ENCODE measurements around the gene PIAS3. TPM values are rescaled to one million over a fixed set of nuclear protein-coding genes. Genes with fewer than 3 reads are reported as not detected.

Gene PIAS3
- total RNA-seq, 1 donor from 2014 or later: 13.3 TPM

DNA sequence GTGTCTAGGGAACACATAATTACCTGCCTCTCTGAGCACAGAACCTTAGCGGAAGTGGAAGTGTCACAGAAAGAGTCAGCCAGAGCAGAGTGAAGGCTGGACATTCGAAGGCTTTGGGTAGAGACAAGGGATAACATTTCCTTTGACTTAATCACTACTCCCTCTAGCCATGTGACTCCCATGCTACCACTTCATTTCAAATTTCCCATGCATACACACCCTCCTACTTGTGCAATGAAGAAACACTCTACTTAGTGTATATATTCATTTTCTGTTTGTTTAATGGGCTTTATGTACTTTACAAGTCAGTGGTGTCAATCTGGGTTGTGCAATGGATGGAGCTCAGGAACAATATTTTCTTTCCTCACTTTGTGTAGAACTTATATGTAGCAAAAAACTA, 19.8 kb upstream of the PIAS3 start:
- intact Hi-C loops (cut with micrococcal nuclease): no loop called here
- DNase-seq (no peak), ATAC-seq (no peak)

- ATAC-seq (no peak), DNase-seq (no peak)
- intact Hi-C loops (cut with micrococcal nuclease): no loop called here
Observed at GRCh38 chr1:145877923-145878486, 19.1 kb upstream of the PIAS3 start.

- intact Hi-C loops (cut with micrococcal nuclease): no loop called here
Observed at GRCh38 chr1:145874646-145875045, 15.8 kb upstream of the PIAS3 start.

DNA sequence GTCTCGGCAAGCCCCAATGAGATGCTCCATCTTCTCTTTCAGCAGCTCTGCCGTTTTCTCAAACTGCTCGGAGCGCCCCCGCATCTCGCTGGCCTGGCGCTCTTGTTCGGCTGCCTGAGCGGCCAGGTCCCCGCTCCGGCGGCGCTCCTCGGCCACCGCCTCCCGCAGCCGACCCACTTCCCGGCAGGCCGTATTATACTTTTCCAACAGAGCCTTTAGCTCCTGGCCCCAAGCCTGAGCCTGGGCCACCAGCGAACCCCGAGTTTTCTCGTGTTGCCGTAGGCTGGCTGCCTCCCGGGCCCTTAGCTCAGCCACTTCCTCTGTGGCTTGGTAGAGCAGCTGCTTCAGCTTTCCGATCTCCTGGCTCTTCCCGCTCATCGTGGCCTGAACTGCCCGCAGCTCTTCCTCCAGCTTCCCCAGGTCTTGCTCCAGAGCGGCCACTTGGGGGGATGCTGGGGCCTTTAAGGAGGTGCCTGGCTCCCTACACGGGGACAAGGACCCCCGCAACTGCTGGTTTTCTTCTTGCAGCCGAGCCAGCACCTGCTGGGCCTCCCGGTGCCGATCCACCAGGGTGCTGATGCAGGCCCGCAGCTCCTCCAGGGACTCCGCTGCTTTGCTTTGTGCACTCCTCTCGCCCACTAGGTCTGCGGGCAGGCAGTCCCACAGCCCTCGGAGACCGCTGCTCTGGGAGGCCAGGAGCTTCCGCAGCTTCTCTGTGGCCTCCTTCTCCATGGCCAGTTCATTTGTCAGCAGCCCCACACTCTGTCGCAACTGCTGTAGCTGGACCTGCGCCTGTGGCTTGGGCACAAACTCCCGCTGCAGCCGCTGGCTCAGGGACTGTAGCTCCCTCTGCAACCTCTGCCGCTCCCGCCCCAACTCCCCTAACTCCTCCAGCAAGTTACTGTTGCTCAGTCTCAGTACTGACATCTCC, 13.4 kb upstream of the PIAS3 start:
- DNase-seq (peak; percentile 78), ATAC-seq (peak; percentile 92)
- intact Hi-C loops (cut with micrococcal nuclease): no loop called here

More at GRCh38 chr1:145874646-145875045, 15.8 kb upstream of the PIAS3 start:
- no peak for DNase-seq
- no peak for ATAC-seq

DNA sequence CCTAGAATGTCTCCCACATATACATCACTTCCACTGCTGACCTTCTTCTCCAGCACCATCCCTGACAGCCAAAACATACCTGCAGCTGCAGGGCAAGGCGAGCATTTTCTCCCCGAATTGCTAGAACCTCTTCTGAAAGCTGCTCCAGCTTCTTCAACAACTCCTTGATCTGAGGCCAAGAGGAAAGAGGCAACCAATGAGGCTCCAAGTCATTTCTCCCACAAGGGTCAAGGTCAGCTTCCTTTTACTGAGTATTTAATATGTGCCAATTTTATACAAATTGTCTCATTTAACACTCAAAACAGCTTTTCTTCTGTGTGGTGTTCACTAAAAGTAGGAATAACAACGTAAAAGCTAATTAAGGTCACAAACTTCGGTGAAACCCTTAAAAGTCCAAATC, 9.4 kb upstream of the PIAS3 start:
- DNase-seq (no peak), ATAC-seq (no peak)
- intact Hi-C loops (cut with micrococcal nuclease): no loop called here

DNA sequence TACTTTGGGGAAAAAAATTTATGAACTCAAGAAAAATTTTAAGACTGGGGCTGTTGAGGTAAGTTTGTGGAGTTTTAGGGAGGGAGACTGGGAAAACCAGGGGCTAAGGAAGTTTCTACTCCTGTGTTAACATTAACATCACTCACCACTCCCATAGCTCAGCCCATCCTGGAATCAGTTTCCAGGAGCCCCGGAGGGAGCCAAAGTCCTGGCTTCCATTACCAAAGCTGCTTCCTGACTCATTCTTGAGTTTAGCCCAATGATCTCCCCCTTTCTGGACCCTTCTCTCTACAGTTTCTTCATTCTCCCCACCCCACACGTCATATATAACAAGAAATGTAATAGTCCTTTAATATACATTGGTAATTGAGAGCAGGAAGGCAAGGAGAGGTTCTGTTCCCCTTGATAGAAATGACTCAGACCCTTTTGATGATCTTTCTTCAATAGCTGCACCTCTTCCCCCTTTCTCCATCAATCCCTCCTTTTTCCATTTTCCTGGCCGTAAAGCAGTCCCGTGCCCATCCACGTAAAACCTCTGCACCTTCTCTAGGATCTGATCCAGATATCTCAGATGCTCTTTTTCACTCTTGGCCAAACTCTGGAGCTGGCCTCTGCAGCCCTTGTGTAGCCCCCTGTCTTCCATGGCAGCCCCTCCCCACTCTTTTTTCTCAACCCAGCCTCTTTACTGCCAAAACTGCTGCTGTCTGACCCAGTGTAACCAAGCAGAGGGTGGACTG, 4.6 kb upstream of the PIAS3 start:
- ATAC-seq: no peak
- DNase-seq: peak; percentile 34
- intact Hi-C loops (cut with micrococcal nuclease): no loop called here

DNA sequence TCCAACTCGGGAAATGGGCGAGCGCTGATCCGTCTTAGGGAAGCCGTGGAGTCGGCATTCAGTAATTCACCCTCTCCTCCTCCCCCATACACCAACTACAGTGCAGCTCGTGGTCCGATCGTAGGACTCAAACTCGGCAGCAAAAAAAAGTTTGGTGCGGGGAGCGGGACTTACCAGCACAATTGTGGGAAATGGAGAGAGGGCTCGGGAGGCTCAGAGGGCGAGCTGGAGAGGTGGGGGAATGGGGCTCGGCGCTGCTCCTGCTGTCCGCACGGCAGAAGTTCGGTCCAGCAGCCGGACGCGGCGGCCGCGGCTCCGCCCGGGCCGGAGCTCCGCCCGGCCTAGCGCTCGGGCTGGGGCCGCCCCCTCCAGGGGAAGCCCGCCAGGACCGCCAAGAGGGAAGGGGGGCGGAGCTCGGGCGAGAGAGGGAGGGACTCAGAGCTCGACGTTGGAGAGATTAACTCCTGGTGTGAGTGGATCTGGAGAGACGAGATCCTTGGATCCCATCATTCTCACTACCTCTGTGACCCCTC, 676 bp upstream of the PIAS3 start:
- ATAC-seq: peak; percentile 90
- peak; percentile 95 for DNase-seq
- intact Hi-C loops (cut with micrococcal nuclease): no loop called here

DNA sequence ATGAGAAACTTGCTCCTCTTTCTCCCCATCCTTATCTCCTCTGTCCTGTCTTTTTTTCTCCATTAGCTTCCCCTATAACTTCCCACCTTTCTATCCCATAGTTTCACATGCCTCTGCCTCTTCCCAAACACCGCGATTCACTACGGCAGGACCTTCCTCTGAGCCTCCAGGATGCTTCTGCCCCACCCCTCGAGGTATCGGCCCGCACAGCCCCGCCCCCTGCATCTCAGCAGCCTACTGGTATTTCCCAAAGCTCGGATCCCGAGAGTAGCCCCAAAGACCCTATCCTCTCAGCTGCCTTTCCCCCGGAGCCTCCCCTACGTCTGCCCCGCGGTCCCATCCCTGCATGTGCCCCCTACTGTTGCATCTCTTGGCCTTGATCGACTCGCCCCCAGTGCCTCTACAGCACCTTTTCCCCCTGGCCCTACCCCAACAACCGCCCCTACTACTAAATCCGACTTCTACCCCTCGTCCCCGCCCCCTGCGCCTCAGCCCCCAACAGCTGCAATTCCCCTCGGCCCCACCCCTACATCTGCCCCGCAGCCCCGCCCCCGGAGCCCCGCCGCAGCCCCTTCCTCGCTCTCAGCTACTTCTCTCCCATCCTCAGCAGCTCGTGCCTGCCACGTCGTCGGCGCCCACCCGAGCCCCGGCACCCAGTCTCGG, 512 bp downstream of the PIAS3 start:
- DNase-seq (peak; percentile 70), ATAC-seq (peak; percentile 31)
- intact Hi-C loops (cut with micrococcal nuclease): no loop called here

GRCh38 chr1:145857170-145857569, 1.7 kb downstream of the PIAS3 start:
- intact Hi-C loops (cut with micrococcal nuclease): no loop called here
- no peak for ATAC-seq
- DNase-seq: no peak

DNA sequence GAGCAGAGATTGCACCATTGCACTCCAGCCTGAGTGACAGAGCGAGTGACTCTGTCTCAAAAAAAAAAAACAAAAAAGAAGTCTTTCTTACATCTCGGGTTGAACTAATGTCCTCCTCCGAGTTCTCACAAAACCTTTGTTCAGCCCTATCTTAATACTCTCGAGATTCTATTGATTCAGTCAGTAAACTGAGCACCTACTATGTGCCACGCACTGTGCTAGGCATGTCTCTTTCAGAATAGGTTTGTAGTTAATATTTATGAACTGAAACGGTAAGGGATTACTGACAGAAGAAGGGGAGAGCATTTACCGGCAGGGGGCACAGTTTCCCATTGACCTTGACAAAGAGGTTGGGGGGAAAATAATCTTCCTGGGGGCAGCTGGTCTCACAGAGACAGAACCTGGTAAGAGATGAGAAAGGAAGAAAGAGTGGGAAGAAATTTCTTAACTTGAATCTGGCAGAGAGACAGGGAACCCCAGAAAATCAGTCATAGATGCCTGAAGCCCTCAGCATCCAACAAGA, 3.4 kb downstream of the PIAS3 start:
- DNase-seq (no peak), ATAC-seq (no peak)
- intact Hi-C loops (cut with micrococcal nuclease): no loop called here

DNA sequence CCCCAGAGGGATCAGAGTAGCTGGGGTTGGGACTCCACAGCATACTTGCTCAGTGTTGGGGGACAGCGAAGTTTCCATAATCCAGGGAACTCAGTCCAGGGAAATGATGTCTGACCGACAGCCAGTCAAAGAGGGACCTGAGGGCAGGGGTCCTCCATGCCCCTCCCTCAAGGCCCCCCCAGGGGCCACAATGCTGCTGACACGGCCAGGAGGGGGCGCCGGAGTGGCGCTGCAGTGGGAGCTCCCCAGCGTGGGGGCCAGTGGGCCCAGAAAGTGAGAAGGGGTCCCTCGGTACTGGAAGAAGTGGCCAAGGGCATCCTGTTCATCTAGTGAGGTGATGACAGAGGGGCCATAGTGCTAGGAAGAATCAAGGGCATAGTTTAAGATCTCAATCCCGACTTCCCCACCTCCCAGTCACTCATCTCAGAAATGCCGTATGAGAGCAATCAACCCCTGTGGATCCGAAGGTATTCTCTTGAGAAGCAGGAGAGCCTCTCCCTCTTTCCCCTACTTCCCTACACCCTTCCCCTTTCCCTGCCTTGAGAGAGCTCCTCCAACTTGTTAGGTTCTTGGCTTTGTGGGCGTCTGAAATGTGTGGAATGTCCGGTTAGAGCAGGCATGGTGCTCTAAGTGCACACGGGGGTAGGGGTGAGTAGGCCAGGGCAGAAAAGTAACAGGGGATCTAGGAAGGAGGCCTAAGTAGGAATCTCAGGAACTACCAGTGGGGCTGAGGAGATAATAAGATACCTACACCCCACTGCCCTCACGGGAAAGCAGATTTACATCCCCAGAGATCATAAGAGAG, 9.3 kb downstream of the PIAS3 start:
- intact Hi-C loops (cut with micrococcal nuclease): loop anchor here (5.0 to 10.0 kb wide), 2 partner anchors 65 to 163 kb away; partner anchors contain the start of genes ITGA10 and PEX11B
- ATAC-seq (no peak), DNase-seq (no peak)

- intact Hi-C loops (cut with micrococcal nuclease): loop anchor here (5.0 to 10.0 kb wide), 2 partner anchors 67 to 164 kb away; partner anchors contain the start of genes ITGA10 and PEX11B
- ATAC-seq (no peak), DNase-seq (no peak)
Observed at GRCh38 chr1:145847827-145848226, 11.1 kb downstream of the PIAS3 start.

DNA sequence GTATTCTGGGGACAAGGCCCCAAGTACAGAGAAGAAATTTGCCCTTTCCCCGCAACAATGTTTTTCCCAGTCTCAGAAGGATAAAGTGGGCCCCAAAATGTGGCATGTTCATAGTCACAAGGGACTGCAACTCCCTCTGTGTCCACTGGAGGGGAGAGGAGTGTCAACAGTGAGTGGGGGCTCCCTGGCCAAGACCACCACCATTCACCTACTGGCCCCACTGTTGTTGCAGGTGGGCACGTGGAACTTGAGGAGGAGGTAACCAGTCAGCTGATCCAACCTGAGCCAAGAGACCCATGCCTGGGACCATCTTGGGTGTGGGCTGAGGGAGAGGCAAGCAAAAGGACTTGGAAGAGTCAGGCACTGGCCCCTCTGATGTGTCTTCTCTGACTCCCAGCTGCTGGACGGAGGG, 12.7 kb downstream of the PIAS3 start:
- intact Hi-C loops (cut with micrococcal nuclease): loop anchor here (5.0 to 10.0 kb wide), 2 partner anchors 69 to 166 kb away; partner anchors contain the start of genes ITGA10 and PEX11B
- no peak for DNase-seq

DNA sequence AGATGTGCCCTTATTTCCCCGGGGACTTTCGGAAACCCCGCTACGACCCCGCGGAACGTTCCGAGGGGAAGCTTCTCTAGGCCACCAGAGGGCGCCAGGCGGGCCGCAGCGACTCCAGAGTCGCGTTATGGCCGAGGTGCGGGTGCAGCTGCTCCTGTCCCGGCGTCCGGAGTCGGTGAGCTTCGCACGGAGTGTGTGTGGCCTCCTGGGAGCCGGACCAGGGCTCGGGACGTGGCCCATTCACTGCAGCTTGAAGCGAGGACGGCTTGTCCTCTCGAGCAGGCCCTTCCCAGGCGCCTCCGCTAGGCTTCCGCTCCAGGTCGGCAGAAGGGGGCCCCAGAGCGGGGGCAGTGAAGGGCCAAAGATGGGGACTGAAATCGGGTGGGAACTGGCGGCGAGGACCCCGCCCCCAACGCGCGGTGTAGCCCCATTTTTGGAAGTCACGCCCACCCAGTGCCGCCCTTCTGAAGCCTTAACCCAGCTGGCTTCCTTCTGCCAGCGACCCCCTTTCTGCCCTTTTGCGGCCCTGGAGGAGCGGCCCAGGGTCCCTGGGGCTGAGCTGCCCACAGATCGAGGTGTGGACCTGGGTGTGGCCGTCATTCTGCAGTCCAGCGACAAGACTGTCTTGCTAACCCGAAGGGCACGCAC, 13.2 kb downstream of the PIAS3 start, which contains the start of gene NUDT17:
Gene NUDT17 (plus strand): TSS at position 117 of the 648 bp plus-strand sequence. CDS start 11 bp downstream, at position 128.
- ATAC-seq: peak; percentile 89
- intact Hi-C loops (cut with micrococcal nuclease): loop anchor here (5.0 to 10.0 kb wide), 2 partner anchors 69 to 167 kb away; partner anchors contain the start of genes ITGA10 and PEX11B

More for the DNA sequence above, 12.7 kb downstream of the PIAS3 start:
- ATAC-seq: peak; percentile 55

DNA sequence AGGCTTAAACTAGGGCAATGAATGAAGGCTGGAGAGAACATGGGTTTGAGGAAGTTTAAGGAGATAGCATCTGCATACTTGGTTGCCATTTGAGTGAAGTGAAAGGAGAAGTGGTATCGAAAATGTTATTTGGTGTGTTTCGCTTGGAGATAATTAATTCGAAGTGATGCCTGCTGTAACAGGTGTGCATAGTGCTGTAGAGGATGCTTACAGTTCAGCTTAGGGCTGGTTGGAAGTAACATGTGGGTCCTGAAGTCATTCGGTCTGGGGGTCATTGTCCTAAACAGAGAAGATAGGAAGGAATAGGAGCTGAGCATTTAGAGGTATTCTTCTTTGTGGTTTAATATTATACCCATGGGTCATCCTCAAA, 13.8 kb downstream of the PIAS3 start:
- intact Hi-C loops (cut with micrococcal nuclease): loop anchor here (5.0 to 10.0 kb wide), 2 partner anchors 70 to 167 kb away; partner anchors contain the start of genes ITGA10 and PEX11B
- ATAC-seq (peak; percentile 39), DNase-seq (no peak)

More for the DNA sequence above, 13.2 kb downstream of the PIAS3 start, which contains the start of gene NUDT17:
- peak; percentile 90 for DNase-seq

GRCh38 chr1:145843031-145843430, 15.8 kb downstream of the PIAS3 start:
- intact Hi-C loops (cut with micrococcal nuclease): loop anchor here (10.0 kb wide), 1 partner anchor 72 kb away; the partner anchor contains the start of genes ITGA10 and PEX11B

GRCh38 chr1:145837656-145838055, 21.2 kb downstream of the PIAS3 start:
- ATAC-seq (no peak), DNase-seq (no peak)
- intact Hi-C loops (cut with micrococcal nuclease): no loop called here

More at GRCh38 chr1:145843031-145843430, 15.8 kb downstream of the PIAS3 start:
- DNase-seq (no peak), ATAC-seq (no peak)
